GM18861 (cell line): ENCODE results near the gene OR51G2.
"Not testable (repeated sequence)": the region's sequence is repeated elsewhere in the genome, so short reads cannot be mapped to it uniquely, and the experiment has no call there.

Experiments used
- ATAC-seq: cut with Tn5 transposase; IDR thresholded peaks from one replicate; pipeline ENCODE4 v1.9.1; 2021; ENCODE audit not compliant: unreplicated experiment

The OR51G2 gene, protein sequence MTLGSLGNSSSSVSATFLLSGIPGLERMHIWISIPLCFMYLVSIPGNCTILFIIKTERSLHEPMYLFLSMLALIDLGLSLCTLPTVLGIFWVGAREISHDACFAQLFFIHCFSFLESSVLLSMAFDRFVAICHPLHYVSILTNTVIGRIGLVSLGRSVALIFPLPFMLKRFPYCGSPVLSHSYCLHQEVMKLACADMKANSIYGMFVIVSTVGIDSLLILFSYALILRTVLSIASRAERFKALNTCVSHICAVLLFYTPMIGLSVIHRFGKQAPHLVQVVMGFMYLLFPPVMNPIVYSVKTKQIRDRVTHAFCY

DNA sequence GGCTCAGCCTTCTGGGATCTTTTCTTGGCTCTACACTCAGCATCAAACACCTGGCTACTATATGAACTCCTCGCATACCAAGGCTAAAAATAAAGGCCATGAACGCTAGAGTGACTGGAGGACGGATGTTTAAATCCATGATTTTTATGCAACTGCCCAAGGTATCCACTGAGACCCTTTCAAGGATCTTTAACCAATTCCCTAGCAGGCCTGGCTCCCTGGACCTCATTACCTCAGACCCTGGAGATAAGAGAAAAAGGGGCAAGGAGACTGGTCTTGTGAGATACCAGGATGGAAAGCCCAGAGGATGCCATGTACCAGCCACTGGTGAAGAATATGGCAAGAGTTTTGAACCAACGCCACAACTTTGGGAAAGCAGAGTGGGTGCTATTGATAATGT, at the start of gene OR51G2:
Gene OR51G2 (minus strand): TSS at position 101 of the 400 bp plus-strand sequence. CDS start 3,687 bp downstream, outside the sequence.
- no peak for ATAC-seq

DNA sequence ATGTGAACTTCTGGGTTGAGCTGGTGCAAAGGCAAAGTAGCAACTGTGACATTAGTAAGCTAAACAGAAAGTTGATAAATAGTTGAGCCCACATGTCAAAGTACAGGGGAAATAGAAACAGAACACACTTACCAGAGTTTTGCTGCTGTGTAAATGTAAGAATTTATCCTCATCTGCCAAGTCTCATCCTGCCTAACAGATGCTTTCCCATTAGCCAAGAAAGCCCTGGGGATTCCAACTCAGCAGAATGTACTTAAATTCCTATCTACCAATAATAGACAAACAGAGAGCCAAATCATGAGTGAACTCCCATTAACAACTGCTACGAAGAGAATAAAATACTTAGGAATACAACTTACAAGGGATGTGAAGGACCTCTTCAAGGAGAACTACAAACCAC, 43.7 kb upstream of the OR51G2 start:
- no peak for ATAC-seq

DNA sequence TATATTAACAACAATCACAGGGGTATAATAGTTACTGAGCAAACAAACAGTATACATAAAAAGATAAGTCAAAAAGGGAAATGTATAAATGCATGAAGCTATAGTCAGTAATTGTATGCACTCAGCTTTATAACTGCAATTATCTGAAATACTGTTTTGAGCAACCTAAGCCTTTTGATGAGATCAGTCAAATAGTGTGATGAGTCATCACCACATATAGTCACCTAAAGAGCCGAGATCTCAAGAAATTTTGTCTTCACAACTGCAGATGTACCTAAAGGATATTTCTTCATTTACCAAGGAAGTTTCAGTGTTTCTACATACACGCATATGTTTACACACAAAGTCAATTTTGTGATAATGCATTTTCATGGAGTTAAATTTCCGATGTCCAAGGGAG, 41.7 kb upstream of the OR51G2 start:
- ATAC-seq, result no peak

DNA sequence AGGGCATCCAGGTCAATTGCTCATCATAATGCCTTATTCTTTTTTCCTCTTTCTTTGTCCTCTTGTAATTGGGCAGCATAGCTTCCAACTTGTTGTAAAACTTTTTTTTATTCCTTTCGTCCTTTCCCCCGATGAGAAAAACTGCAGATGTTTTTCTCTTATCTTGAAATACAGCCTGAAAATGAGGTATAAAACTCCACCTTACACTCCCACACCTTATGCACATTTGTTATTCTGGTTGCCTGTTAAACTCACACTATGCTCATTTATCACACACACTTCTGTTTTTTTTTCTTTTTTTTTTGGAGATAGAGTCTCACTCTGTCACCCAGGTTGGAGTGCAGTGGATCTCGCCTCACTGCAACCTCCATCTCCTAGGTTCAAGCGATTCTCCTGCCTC, 38.2 kb upstream of the OR51G2 start:
- no peak for ATAC-seq

DNA sequence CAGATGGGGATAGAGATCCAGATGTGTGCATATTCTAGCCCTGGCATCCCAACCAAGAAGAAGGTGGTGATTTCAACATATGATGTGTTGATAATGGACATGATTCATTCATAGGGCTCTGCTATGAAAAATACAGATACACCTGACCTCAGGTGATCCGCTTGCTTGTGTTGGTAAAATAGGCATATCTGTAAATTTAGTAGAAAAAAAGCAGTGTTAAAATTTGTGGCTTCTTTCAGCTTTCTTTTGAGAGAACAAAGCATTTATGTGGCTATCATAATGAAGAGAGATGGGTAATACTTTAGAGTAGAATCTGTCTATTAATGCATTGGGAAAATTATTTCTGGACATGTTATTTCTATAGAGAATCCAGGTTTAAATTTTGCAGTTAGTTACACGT, 36.5 kb upstream of the OR51G2 start, which contains the start of gene OR51A2:
Gene OR51A2 (minus strand): TSS at position 101 of the 400 bp plus-strand sequence. CDS start 0 bp downstream, at position 101.
- ATAC-seq, result not testable (repeated sequence)

DNA sequence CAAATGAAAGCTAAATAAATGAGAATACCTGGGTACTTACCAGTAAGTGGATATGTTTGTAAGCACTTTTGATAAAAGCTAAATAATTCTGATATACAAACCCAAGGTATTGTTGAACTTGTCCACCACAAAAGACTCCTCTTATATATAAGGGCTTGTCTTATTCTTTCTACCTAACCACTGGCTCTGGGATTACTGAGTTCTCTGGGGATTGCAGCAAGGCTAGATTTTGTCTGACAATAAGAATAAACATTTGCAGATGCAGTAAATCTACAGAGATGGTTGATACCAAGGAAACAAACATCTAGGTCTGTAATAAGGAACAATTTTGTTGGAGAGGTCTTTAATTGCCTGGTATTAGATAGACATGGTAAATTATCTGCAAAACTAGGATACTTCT, 28.4 kb upstream of the OR51G2 start, which contains the start of gene OR51A4:
Gene OR51A4 (minus strand): TSS at position 101 of the 400 bp plus-strand sequence. CDS start 505 bp downstream, outside the sequence.
- no peak for ATAC-seq

DNA sequence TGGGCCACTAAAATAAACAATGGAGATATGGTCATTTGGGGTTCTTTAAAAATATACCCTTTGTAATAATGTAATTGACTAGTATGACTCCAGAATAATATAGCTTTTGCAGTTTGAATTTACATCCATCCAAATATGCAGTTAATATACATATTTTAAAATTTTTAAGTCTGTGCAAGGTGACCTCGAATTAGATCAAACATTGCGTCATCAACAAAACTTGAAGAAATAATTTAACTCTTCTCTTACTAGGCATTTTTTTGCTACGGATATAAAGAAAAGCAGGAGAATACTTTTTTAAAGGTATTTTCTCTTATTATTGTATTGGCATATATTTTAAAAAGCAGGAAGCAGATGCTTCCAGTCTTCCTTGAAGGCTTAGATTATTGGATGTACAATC, 17.6 kb upstream of the OR51G2 start:
- ATAC-seq, result no peak

DNA sequence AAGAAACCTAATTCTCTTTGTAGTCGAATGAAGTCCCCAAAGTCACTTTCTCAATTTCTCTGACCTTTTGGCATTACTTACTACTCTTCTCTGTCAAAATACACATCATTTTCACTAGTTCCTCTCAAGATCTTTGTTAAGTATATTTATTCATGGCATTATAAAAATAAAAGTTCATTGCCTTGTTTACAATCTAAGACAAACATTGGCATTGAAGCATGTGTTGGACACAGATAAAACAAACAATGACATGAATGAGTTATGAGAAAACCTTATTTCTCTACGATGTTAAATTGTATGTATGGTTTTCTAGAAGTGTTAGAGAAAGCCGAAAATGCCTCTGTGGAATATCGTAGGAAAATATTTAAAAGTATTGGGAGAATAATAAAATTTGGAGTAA, 13.6 kb upstream of the OR51G2 start:
- ATAC-seq, result no peak

DNA sequence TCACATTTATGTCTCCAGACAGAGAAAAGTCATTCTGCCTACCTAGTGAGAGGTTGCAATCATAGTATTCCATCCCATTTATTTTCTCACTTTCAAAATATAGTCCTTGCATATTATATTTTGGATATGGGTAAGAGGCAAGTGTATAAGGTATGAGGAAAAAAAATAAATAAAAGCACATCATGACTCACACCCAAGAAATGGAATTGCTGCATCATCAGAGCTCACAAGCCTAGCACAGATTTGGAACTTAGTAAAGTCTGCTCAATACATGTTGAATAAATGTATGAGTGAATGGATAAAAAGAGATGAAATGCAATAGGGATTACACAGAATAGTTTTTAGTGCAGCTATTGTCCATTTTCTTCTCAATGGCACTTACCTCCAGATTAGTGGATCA, 7.5 kb upstream of the OR51G2 start:
- no peak for ATAC-seq

DNA sequence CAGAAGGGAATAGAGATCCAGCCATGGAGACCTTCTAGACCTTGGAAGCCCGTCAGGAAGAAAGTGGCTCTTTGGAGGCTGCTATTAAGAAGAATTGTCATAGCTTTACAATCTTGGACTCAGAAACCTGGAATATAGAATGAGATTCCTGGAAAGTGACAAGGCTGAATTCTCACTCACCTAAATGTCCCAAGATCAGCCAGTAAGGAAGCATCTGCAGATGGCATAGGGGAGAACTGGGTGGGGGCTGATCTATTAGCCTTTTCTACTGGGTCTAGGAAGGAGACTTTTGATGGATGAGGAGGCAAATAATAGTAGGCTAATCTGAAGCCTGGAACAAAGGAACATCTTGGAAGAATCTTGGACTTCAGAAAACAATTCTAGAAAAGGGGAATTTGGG, 5.1 kb upstream of the OR51G2 start, which contains the start of gene OR51G1:
Gene OR51G1 (minus strand): TSS at position 101 of the 400 bp plus-strand sequence. CDS start 0 bp downstream, at position 101.
- no peak for ATAC-seq

DNA sequence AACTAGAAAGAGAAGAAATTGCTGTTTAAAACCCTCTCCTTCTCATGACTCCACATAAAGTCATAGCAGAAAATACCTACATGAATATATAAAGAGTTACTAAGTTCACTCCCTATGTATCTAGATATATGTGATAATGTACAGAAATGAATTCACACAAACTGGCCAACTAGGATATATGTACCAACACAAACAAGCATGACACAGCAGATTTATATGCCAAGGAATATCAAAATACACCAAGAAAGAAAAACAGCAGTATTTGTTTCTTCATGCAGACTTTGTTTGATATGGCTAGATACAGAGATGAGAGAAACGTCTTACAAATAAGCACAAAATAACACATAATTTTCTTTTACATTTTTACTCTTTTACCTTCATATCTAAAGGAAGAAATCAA, 3.2 kb upstream of the OR51G2 start:
- no peak for ATAC-seq

DNA sequence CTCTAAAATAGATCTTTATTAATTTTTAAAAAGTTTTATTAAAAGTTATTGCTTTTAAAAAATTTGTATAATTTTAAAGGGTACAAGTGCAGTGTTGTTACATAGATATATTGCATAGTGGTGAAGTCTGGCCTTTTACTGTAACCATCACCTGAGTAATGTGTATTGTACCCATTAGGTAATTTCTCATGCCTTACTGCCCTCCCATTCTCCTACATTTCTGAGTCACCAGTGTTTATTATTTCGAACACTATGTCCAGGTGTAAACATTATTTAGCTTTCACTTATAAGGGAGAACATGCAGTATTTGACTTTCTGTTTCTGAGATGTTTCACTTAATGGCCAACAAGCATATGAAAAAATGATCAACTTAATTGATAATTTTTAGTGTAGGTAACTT, 2.6 kb upstream of the OR51G2 start:
- ATAC-seq, result no peak

DNA sequence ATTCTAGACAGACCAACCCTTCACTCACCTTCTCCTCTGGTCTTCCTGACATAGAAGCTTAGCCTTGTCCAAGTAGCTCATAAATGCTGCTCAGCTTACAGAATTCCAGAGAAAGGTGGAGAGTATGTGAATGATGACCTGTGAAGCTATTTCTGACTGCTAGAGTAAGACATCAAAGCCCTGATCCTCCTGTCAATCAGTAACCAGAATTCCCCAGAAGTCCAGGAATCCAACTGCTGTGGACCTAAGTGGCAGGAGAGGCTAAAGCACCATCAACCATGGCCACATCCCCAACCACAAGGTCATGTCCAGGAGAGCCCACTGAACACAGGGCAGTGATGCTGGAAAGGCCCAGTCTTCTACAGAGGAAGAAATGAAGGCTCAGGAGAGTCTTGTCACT, 2.6 kb downstream of the OR51G2 start:
- no peak for ATAC-seq

DNA sequence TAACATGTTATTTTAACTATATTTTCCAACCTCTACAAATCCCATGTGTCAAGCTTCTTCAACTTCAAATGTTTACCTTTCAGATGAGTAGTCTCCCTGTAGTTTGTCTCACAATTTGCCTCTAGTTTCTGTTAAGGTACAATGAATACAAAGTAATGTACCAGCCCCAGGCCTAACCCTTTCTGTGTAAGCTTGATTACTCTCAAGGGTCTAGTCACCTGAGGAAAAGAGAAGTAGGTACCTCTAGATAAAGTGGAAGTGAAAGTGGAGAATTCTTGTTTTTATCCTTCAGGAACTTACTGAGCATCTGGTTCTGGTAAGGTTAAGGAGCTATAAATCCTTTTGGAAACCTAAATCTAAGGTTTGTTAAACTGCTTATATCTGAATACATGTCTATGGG, 15.7 kb downstream of the OR51G2 start, which contains the start of gene OR51A7:
Gene OR51A7 (plus strand): TSS at position 300 of the 400 bp plus-strand sequence. CDS start 3,587 bp downstream, outside the sequence.
- ATAC-seq, result no peak

DNA sequence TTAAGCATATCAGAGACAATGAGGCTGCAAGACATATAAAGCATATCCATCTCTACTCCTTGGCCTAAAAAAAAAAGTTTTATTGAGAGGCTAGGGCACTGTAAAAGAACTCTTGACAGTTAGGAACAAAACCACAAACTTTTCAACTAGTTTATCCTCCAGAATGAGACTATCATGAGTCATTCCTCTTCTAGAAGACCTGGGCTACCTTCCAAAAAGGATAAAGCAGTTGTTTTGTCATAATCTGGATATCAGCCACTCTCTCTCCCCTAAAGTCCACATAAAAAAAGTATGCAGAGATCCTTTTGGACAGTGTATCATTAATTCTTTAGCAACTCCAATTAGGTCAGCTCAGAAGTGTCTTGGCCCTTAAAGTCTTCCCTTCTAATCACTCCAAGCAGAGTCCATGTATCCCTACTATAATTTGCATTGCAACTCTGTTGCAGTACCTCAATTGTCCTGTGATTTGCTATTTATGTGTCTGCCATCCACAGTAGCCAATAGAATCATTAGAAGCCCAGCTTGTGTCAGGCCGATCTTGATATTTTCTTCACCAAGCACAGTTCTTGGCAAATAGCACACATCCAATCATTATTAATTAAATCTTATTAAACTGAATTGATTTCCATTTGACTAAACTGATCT, 27.0 kb downstream of the OR51G2 start:
- ATAC-seq, result no peak

DNA sequence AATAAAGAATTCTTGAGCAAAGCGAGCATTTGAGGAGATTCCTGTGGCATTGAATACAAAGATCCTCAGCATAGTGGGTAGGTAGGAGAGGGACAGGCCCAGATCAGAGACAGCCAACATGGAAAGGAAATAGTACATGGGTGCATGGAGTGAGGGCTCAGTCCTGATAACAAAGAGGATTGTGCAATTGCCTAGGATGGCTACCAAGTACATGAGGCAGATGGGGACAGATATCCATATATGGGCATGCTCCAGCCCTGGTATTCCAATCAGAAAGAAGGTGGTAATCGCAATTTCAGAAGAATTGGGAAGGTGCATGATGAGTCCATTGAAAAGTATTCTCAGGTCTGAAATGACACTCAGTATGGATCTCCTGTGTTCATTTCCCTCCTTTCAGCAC, 28.9 kb downstream of the OR51G2 start:
- ATAC-seq, result no peak

DNA sequence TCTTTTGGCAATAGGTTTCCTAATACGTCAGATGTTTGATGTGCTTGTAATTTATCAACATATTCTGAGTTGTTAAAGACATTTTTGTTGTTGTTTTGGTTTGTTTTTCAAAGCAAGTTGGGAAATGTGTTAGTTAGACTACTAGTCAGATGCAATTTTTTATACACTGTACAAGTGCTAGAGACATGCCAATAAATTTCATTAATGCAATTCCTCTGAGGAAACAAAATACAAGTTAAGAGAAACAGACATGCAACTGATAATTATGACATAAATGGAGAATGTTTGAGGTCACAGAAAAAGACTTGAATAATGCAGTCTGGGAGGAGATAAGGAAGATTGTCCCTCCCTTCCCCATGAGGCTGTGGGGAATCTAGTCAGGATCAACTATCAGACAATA, 31.6 kb downstream of the OR51G2 start:
- no peak for ATAC-seq

DNA sequence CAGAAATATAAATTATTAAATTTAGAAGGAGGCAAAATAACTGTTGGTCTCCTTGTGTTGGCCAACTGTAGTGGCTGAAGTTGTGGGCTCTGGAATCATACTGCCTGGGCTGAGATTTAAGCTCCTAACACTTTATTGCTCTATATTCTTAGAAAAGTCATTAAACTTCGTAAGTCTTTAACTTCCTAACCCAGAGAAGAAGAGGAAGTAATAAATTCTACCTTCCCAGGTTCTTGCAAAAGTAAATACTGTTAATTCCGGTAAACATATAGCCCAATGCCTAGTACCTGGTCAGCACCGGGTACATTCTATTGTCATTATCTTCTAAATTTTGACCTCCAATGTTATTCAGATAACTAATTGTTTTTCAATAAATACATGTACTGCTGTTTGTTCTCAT, 33.0 kb downstream of the OR51G2 start:
- ATAC-seq, result no peak

DNA sequence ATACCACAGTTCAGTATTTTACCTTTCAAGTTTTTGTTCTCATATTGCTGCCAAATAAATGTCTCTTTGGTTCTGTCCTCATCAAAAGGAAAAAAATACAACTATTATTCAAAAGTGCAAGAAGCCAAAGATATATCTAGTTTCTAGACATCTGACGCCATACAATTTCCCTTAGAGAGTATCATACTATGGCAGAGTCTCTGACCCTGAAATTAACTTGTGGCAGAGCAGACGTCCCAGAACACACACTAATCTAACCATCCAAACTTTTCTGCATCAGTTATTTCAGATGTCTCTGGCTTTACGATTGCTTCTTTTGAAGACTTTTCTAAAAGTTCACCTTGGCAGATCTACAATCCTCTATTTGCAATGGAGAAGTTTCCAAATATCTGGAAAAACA, 34.8 kb downstream of the OR51G2 start:
- ATAC-seq, result no peak

DNA sequence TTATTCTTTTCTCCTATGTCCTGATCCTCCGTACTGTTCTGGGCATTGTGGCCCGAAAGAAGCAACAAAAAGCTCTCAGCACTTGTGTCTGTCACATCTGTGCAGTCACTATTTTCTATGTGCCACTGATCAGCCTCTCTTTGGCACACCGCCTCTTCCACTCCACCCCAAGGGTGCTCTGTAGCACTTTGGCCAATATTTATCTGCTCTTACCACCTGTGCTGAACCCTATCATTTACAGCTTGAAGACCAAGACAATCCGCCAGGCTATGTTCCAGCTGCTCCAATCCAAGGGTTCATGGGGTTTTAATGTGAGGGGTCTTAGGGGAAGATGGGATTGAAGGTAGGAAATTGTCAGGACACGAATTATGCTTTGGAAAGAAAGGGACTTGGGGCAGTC, 36.6 kb downstream of the OR51G2 start:
- no peak for ATAC-seq

DNA sequence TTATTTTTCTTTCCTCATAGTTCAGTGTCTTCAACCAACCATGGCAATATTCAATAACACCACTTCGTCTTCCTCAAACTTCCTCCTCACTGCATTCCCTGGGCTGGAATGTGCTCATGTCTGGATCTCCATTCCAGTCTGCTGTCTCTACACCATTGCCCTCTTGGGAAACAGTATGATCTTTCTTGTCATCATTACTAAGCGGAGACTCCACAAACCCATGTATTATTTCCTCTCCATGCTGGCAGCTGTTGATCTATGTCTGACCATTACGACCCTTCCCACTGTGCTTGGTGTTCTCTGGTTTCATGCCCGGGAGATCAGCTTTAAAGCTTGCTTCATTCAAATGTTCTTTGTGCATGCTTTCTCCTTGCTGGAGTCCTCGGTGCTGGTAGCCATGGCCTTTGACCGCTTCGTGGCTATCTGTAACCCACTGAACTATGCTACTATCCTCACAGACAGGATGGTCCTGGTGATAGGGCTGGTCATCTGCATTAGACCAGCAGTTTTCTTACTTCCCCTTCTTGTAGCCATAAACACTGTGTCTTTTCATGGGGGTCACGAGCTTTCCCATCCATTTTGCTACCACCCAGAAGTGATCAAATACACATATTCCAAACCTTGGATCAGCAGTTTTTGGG, 37.2 kb downstream of the OR51G2 start, which contains the start of gene OR51T1:
Gene OR51T1 (plus strand): TSS at position 41 of the 641 bp plus-strand sequence. CDS start 0 bp downstream, at position 41.
- no peak for ATAC-seq

DNA sequence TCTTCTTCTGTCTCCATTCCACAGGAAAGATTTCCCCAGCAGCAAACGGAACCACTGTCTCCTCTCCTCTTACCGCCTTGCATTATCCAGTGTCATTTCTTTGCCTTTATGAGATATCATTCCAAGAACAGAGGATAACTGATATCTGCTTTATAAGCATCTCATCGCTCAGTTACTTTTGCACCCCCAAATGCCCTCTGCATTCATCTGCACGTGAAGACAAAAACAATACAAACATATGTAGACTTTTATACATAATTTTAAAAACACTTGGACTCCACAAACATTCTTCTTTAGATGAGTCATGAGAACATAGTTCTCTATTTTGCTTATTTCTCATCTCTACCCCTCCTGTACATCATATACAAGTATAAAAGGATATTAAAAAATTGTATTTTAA, 38.0 kb downstream of the OR51G2 start:
- ATAC-seq, result no peak
